ENCODE measurements around the gene PHKA2. TPM values are rescaled to one million over a fixed set of nuclear protein-coding genes. Genes with fewer than 3 reads are reported as not detected.

PHKA2 gene
- total RNA-seq, 1 experiment from 2014 or later, result 18.1 TPM

DNA sequence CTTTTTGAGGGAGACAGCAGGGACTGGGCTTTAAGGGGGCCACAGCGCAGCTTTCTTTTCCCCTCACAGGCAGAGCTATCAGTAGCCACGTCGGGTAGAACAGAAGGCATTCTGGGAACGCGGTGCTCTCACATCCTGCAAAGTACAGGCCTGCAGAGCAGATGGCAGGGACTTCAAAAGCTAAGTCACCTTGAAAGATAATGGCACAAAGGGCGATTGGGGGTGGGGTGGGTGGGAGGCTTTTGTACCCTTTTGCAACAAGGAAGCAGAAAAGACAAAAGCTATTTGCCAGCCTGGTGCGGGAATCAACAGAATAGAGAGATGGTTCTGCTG lies 93.9 kb downstream of the PHKA2 start:
- TF ChIP-seq, protein P1, sequence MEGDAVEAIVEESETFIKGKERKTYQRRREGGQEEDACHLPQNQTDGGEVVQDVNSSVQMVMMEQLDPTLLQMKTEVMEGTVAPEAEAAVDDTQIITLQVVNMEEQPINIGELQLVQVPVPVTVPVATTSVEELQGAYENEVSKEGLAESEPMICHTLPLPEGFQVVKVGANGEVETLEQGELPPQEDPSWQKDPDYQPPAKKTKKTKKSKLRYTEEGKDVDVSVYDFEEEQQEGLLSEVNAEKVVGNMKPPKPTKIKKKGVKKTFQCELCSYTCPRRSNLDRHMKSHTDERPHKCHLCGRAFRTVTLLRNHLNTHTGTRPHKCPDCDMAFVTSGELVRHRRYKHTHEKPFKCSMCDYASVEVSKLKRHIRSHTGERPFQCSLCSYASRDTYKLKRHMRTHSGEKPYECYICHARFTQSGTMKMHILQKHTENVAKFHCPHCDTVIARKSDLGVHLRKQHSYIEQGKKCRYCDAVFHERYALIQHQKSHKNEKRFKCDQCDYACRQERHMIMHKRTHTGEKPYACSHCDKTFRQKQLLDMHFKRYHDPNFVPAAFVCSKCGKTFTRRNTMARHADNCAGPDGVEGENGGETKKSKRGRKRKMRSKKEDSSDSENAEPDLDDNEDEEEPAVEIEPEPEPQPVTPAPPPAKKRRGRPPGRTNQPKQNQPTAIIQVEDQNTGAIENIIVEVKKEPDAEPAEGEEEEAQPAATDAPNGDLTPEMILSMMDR (IDR thresholded peaks at IDR 0.05; ENCODE audit: unreplicated experiment), result no peak
- Mint-ChIP-seq H3K4me1 (ENCODE audit: insufficient read depth, unreplicated experiment) (peaks cover 24% of the 10 kb centered on the region), H3K4me3 (ENCODE audit: unreplicated experiment) (no peak overlapping the region), H3K27ac (ENCODE audit: low read depth, unreplicated experiment) (no peak overlapping the region), H3K9me3 (ENCODE audit: unreplicated experiment) (no peaks in the 10 kb centered on the region), H3K36me3 (ENCODE audit: insufficient read depth, unreplicated experiment) (peaks cover 21% of the 10 kb centered on the region), H3K27me3 (ENCODE audit: insufficient read depth, unreplicated experiment) (no peaks in the 10 kb centered on the region)
- no peak for DNase-seq (ENCODE audit: unreplicated experiment)
- intact Hi-C loops (cut with micrococcal nuclease), result no loop called here
- CTCF ChIA-PET, result no interaction called here
- POLR2A ChIA-PET, result no interaction called here
- no TSS peak for BruUV-seq (replicated peaks)

DNA sequence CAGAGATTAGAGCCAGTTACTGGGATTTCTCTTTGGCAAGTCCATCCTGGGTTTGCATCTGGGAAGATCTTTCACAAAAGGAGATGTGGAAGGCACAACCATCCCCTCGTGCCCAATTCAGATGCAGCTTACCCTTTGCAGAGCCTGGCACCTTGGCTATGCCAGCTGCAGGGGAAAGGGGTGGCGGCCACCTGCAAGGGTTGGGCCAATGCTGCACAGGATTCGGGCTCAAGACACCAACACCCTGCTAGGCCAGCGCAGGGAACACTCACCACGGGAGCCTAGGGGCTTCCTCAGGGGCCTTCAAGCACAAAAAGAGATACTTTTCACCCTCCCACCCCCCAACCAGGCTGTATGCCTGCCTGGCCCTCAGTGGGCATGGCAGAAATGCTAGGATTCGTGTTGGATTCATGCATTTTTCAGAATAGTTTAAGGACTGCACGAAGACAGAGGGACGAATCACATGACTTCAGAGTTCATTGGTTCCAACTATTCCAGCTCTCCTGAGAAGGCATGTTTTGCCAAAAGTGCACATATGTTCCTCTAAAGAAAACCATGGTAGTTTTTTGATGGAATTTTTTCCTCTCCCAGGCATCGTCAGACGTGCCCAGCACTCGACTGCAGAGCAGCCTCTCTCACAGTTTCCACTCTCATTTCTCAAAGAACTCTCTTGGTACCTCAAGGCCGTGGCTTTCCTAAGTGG lies 94.4 kb downstream of the PHKA2 start:
- intact Hi-C loops (cut with micrococcal nuclease), result loop anchor here (10.0 kb wide), 1 partner anchor 215 kb away; the partner anchor contains the start of gene RS1
- H3K36me3 Mint-ChIP-seq (ENCODE audit: insufficient read depth, unreplicated experiment), result peaks cover 21% of the 10 kb centered on the region
- H3K4me3 Mint-ChIP-seq (ENCODE audit: unreplicated experiment), result no peak overlapping the region
- DNase-seq (ENCODE audit: unreplicated experiment), result no peak
- no peaks in the 10 kb centered on the region for H3K27me3 Mint-ChIP-seq (ENCODE audit: insufficient read depth, unreplicated experiment)
- H3K4me1 Mint-ChIP-seq (ENCODE audit: insufficient read depth, unreplicated experiment), result peaks cover 24% of the 10 kb centered on the region
- TF ChIP-seq, protein P1 (IDR thresholded peaks at IDR 0.05; ENCODE audit: unreplicated experiment), result no peak
- CTCF ChIA-PET, result no interaction called here
- H3K27ac Mint-ChIP-seq (ENCODE audit: low read depth, unreplicated experiment), result no peak overlapping the region
- POLR2A ChIA-PET, result no interaction called here
- BruUV-seq (replicated peaks), result no TSS peak
- no peaks in the 10 kb centered on the region for H3K9me3 Mint-ChIP-seq (ENCODE audit: unreplicated experiment)

DNA sequence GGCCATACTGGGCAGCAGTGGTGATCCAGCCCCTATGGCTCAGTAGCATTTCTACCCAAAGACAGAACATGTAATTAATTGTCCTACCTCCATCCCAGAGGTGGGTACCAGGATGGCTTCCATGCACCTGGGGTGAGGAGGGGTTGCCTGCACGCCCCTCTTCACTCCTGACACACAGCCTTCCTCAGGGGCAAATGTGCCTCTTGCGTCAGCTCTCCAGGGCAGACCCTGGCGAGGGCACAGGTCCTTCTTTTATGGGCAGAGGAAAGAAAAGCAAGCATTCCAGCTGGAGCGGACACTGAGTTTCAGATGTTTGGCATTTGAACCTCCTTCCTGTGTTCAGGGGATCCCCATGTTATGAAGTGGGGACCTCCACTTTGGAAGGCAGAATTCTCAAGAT lies 95.6 kb downstream of the PHKA2 start:
- H3K4me1 Mint-ChIP-seq (ENCODE audit: insufficient read depth, unreplicated experiment), result peaks cover 24% of the 10 kb centered on the region
- intact Hi-C loops (cut with micrococcal nuclease), result loop anchor here (10.0 kb wide), 1 partner anchor 213 kb away; the partner anchor contains the start of gene RS1
- ChIA-PET POLR2A (no interaction called here), CTCF (interaction anchor here (0.6 to 2.5 kb wide), 4 partner anchors 17 to 478 kb away, joined by 3 to 18 read pairs (median 6); no protein-coding TSS in a partner anchor)
- H3K36me3 Mint-ChIP-seq (ENCODE audit: insufficient read depth, unreplicated experiment), result peaks cover 16% of the 10 kb centered on the region
- H3K27me3 Mint-ChIP-seq (ENCODE audit: insufficient read depth, unreplicated experiment), result no peaks in the 10 kb centered on the region
- BruUV-seq (replicated peaks), result no TSS peak
- DNase-seq (ENCODE audit: unreplicated experiment), result no peak
- no peaks in the 10 kb centered on the region for H3K9me3 Mint-ChIP-seq (ENCODE audit: unreplicated experiment)
- TF ChIP-seq, protein P1 (IDR thresholded peaks at IDR 0.05; ENCODE audit: unreplicated experiment), result no peak
- no peak overlapping the region for H3K27ac Mint-ChIP-seq (ENCODE audit: low read depth, unreplicated experiment)
- no peak overlapping the region for H3K4me3 Mint-ChIP-seq (ENCODE audit: unreplicated experiment)

DNA sequence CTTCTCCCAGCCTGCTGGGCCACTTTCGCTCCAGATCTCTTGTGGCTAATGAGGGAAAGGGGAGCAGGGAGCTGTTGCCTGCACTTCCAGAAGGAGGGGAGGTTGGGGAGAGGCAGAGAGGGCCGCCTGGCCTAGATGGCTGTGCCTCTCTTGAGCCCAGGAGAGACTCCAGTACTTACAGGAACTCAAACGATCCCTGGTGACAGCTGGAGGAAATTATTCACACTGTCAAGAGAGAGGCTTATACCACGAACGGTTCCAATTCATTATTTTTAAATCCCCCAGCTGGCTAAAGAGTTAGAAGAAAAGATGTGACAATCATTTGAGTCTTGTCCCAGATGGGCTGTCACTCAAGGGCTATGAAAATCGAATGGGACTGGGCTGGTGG lies 96.1 kb downstream of the PHKA2 start:
- ChIA-PET POLR2A (interaction anchor here (0.5 kb wide), 1 partner anchor 89 kb away, joined by 5 read pairs; no protein-coding TSS in a partner anchor), CTCF (interaction anchor here (0.6 to 2.5 kb wide), 3 partner anchors 16 to 478 kb away, joined by 3 to 18 read pairs (median 8); no protein-coding TSS in a partner anchor)
- H3K36me3 Mint-ChIP-seq (ENCODE audit: insufficient read depth, unreplicated experiment), result peaks cover 16% of the 10 kb centered on the region
- DNase-seq (ENCODE audit: unreplicated experiment), result no peak
- no TSS peak for BruUV-seq (replicated peaks)
- intact Hi-C loops (cut with micrococcal nuclease), result loop anchor here (10.0 kb wide), 1 partner anchor 213 kb away; the partner anchor contains the start of gene RS1
- no peaks in the 10 kb centered on the region for H3K9me3 Mint-ChIP-seq (ENCODE audit: unreplicated experiment)
- peaks cover 24% of the 10 kb centered on the region for H3K4me1 Mint-ChIP-seq (ENCODE audit: insufficient read depth, unreplicated experiment)
- no peak overlapping the region for H3K4me3 Mint-ChIP-seq (ENCODE audit: unreplicated experiment)
- no peaks in the 10 kb centered on the region for H3K27me3 Mint-ChIP-seq (ENCODE audit: insufficient read depth, unreplicated experiment)
- TF ChIP-seq, protein P1 (IDR thresholded peaks at IDR 0.05; ENCODE audit: unreplicated experiment), result no peak
- H3K27ac Mint-ChIP-seq (ENCODE audit: low read depth, unreplicated experiment), result no peak overlapping the region
